ENCODE results near the gene MIF4GD.

MIF4GD gene

GRCh38 chr17:75245011-75245410, 26.0 kb downstream of the MIF4GD start:
- H3F3A ChIP-seq (ENCODE audit: insufficient read depth, low read length), result peaks cover 8% of the 10 kb centered on the region
- no peak overlapping the region for H3K4me3 ChIP-seq (ENCODE audit: low read length)
- TF ChIP-seq EZH2 (optimal IDR thresholded peaks at IDR 0.05; ENCODE audit: low read depth, low read length), result no peak
- no peak for TF ChIP-seq CTCF (IDR thresholded peaks at IDR 0.05; ENCODE audit: low read length)
- TF ChIP-seq EZH2phosphoT487 (IDR thresholded peaks at IDR 0.05; ENCODE audit: low read length), result no peak
- H3K27me3 ChIP-seq (replicated peaks; ENCODE audit: insufficient read depth, low read length), result no peaks in the 10 kb centered on the region
- no peaks in the 10 kb centered on the region for H3K9me3 ChIP-seq (replicated peaks; ENCODE audit: insufficient read depth, low read length)
- no peak overlapping the region for H2AFZ ChIP-seq (ENCODE audit: low read length)
- peaks cover 39% of the 10 kb centered on the region for H3K79me2 ChIP-seq (ENCODE audit: low read length)
- H3K9ac ChIP-seq (ENCODE audit: low read length), result no peak overlapping the region
- H3K27ac ChIP-seq (ENCODE audit: low read length), result no peak overlapping the region
- H3K4me2 ChIP-seq (ENCODE audit: low read depth, low read length), result no peak overlapping the region
- peaks cover 9% of the 10 kb centered on the region for H3K4me1 ChIP-seq (ENCODE audit: low read length)
- peaks cover 7% of the 10 kb centered on the region; the same call in 1 of the 2 replicates for H3K36me3 ChIP-seq (replicated peaks; ENCODE audit: insufficient read depth, low read length)
- no peak for DNase-seq
- H4K20me1 ChIP-seq (ENCODE audit: insufficient read depth, low read length), result no peaks in the 10 kb centered on the region
- H3K9me2 ChIP-seq (replicated peaks; ENCODE audit: insufficient read depth, low read length), result no peaks in the 10 kb centered on the region

- H3K9me2 ChIP-seq (replicated peaks; ENCODE audit: insufficient read depth, low read length), result no peaks in the 10 kb centered on the region
- H3K27me3 ChIP-seq (replicated peaks; ENCODE audit: insufficient read depth, low read length), result no peaks in the 10 kb centered on the region
- no peak overlapping the region for H3K4me3 ChIP-seq (ENCODE audit: low read length)
- H3K4me2 ChIP-seq (ENCODE audit: low read depth, low read length), result no peak overlapping the region
- DNase-seq, result no peak
- no peak overlapping the region for H3K9ac ChIP-seq (ENCODE audit: low read length)
- no peaks in the 10 kb centered on the region for H4K20me1 ChIP-seq (ENCODE audit: insufficient read depth, low read length)
- H3F3A ChIP-seq (ENCODE audit: insufficient read depth, low read length), result peaks cover under 1% of the 10 kb centered on the region; the same call in 1 of the 2 replicates
- no peaks in the 10 kb centered on the region for H3K9me3 ChIP-seq (replicated peaks; ENCODE audit: insufficient read depth, low read length)
- no peak overlapping the region for H2AFZ ChIP-seq (ENCODE audit: low read length)
- TF ChIP-seq CTCF (IDR thresholded peaks at IDR 0.05; ENCODE audit: low read length) (no peak), EZH2 (optimal IDR thresholded peaks at IDR 0.05; ENCODE audit: low read depth, low read length) (no peak), EZH2phosphoT487 (IDR thresholded peaks at IDR 0.05; ENCODE audit: low read length) (no peak)
- H3K36me3 ChIP-seq (replicated peaks; ENCODE audit: insufficient read depth, low read length), result peaks cover 7% of the 10 kb centered on the region; the same call in 1 of the 2 replicates
- H3K79me2 ChIP-seq (ENCODE audit: low read length), result peaks cover 32% of the 10 kb centered on the region
- H3K27ac ChIP-seq (ENCODE audit: low read length), result no peak overlapping the region
- H3K4me1 ChIP-seq (ENCODE audit: low read length), result peaks cover 2% of the 10 kb centered on the region
These were observed 26.7 kb downstream of the MIF4GD start for GRCh38 chr17:75244133-75244866.

GRCh38 chr17:75242461-75243042, 28.5 kb downstream of the MIF4GD start:
- Histone ChIP-seq H3K27me3 (replicated peaks; ENCODE audit: insufficient read depth, low read length) (no peaks in the 10 kb centered on the region), H3K9me3 (replicated peaks; ENCODE audit: insufficient read depth, low read length) (no peaks in the 10 kb centered on the region), H3K79me2 (ENCODE audit: low read length) (peaks cover 17% of the 10 kb centered on the region), H2AFZ (ENCODE audit: low read length) (no peak overlapping the region), H3K27ac (ENCODE audit: low read length) (no peak overlapping the region), H3K4me1 (ENCODE audit: low read length) (no peaks in the 10 kb centered on the region), H3K9ac (ENCODE audit: low read length) (no peak overlapping the region), H3K4me3 (ENCODE audit: low read length) (no peak overlapping the region), H3F3A (ENCODE audit: insufficient read depth, low read length) (0 out of 2 replicates have a peak, but pooled peaks cover 5% of the 10 kb centered on the region), H3K4me2 (ENCODE audit: low read depth, low read length) (no peak overlapping the region), H3K9me2 (replicated peaks; ENCODE audit: insufficient read depth, low read length) (no peaks in the 10 kb centered on the region), H4K20me1 (ENCODE audit: insufficient read depth, low read length) (no peaks in the 10 kb centered on the region), H3K36me3 (replicated peaks; ENCODE audit: insufficient read depth, low read length) (peaks cover 13% of the 10 kb centered on the region; the same call in 1 of the 2 replicates)
- no peak for TF ChIP-seq EZH2phosphoT487 (IDR thresholded peaks at IDR 0.05; ENCODE audit: low read length)
- TF ChIP-seq CTCF (IDR thresholded peaks at IDR 0.05; ENCODE audit: low read length), result no peak
- no peak for TF ChIP-seq EZH2 (optimal IDR thresholded peaks at IDR 0.05; ENCODE audit: low read depth, low read length)
- DNase-seq, result no peak

Data from MM.1S (cell line).